Caco-2 (cell line): ENCODE results near the gene ZNF155. TPM values are rescaled to one million over a fixed set of nuclear protein-coding genes. Genes with fewer than 3 reads are reported as not detected.

ENCODE experiments used
- BruUV-seq: library from RNA; stranded (reverse); fragments of 400-500 nt; replicated peaks from 2 replicates; lab custom pipeline; 2021; lab: Mats Ljungman, UMichigan
- CTCF ChIA-PET: fragments of 300-600 bp; sonication (Branson Sonifier 250); formaldehyde crosslinking; loops from one replicate; lab custom pipeline; 2022; ENCODE audit warnings: antibody characterized with exemption; lab: Charles Lee
- POLR2A ChIA-PET: fragments of 300-600 bp; sonication (Branson Sonifier 250); formaldehyde crosslinking; loops from one replicate; lab custom pipeline; 2022; ENCODE audit warnings: antibody characterized with exemption; lab: Charles Lee
- DNase-seq, 2 experiments: peaks; one replicate each; pipeline versions ENCODE4 v3.0.0 to v3.0.0-alpha.2; 2020 to 2022
- H3K27me3 ChIP-seq: replicated peaks from 2 replicates; pipeline ENCODE4 v1.6.0; 2011; ENCODE audit warnings: low read length; ENCODE audit not compliant: control insufficient read depth, insufficient read depth
- H3K36me3 ChIP-seq: 2 replicates; pipeline ENCODE4 v1.5.1; 2011; ENCODE audit warnings: low read length; ENCODE audit not compliant: control insufficient read depth, insufficient read depth
- H3K4me1 ChIP-seq: fragments of 250-450 bp; sonication (Bioruptor Pico); 2 replicates; pipeline ENCODE4 v1.5.1; 2020; ENCODE audit warnings: mild to moderate bottlenecking
- H3K4me3 ChIP-seq: 2 replicates; pipeline ENCODE4 v1.5.1; 2011; ENCODE audit warnings: low read depth, mild to moderate bottlenecking, control low read depth, low read length
- H3K9me3 ChIP-seq: fragments of 250-450 bp; sonication (Bioruptor Pico); 2 replicates; pipeline ENCODE4 v1.5.1; 2020; ENCODE audit warnings: mild to moderate bottlenecking, moderate library complexity
- H3K27ac Mint-ChIP-seq: one replicate; pipeline ENCODE4 v1.8.0; 2022; ENCODE audit warnings: mixed read lengths; ENCODE audit not compliant: unreplicated experiment
- H3K27me3 Mint-ChIP-seq: one replicate; pipeline ENCODE4 v1.8.0; 2022; ENCODE audit warnings: mixed read lengths; ENCODE audit not compliant: insufficient read depth, unreplicated experiment
- H3K36me3 Mint-ChIP-seq: one replicate; pipeline ENCODE4 v1.8.0; 2022; ENCODE audit warnings: mild to moderate bottlenecking, mixed read lengths; ENCODE audit not compliant: insufficient read depth, unreplicated experiment
- H3K4me1 Mint-ChIP-seq: one replicate; pipeline ENCODE4 v1.8.0; 2022; ENCODE audit warnings: low read depth, mixed read lengths; ENCODE audit not compliant: unreplicated experiment
- H3K4me3 Mint-ChIP-seq: one replicate; pipeline ENCODE4 v1.8.0; 2022; ENCODE audit warnings: mild to moderate bottlenecking, moderate library complexity, mixed read lengths; ENCODE audit not compliant: unreplicated experiment
- H3K9me3 Mint-ChIP-seq: one replicate; pipeline ENCODE4 v1.8.0; 2022; ENCODE audit warnings: mixed read lengths; ENCODE audit not compliant: unreplicated experiment
- intact Hi-C: fragments of 100-400 bp; cut with micrococcal nuclease; formaldehyde crosslinking; loops from one replicate; pipeline ENCODE4 v1.10.0; 2022; ENCODE audit not compliant: unreplicated experiment
- total RNA-seq: library from RNA; stranded (reverse); gene quantifications from 2 replicates; pipeline ENCODE4 v1.2.3, GENCODE V29; 2022
- TF ChIP-seq, protein P1 (sequence below), 2 experiments: fragments of 200-600 bp in 1 of 2; IDR thresholded peaks; 1 replicate in 1 of 2; 2 replicates in 1 of 2; pipeline versions ENCODE4 v1.5.1 to v1.8.0; 2011 to 2022; ENCODE audit warnings: antibody characterized with exemption in 1 of 2, control low read depth in 1 of 2, inconsistent platforms in 1 of 2, low read depth in 1 of 2, low read length in 1 of 2, mild to moderate bottlenecking in 1 of 2, moderate library complexity in 1 of 2; ENCODE audit not compliant: insufficient read depth in 1 of 2, severe bottlenecking in 1 of 2, unreplicated experiment in 1 of 2

The ZNF155 gene
- total RNA-seq, 1 experiment from 2014 or later = 9.4 TPM

DNA sequence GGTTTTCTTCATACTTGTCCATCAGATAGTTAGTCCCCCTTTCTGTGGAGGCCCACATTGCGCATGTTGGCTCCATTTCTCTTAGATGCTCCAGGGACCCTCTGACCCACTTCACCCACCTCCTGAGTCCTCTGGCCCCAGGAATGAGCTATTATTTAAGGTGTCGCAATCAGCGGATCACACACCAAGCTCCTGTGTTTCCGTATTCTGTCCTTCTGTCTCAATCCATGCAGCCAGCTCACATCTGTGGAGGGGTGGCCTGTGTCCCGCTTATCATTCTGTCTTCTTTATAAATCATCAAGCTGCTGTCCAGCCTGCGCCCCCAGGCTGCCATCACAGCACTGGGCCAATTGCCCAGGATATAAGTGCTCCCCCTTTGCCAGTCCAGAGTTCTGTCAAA, 23.5 kb downstream of the ZNF155 start:
- ChIA-PET POLR2A (no interaction called here), CTCF (no interaction called here)
- H3K27ac Mint-ChIP-seq = no peak overlapping the region
- peaks cover 8% of the 10 kb centered on the region for H3K4me1 Mint-ChIP-seq
- H3K9me3 Mint-ChIP-seq = peaks cover 49% of the 10 kb centered on the region
- Histone ChIP-seq H3K27me3 (no peaks in the 10 kb centered on the region), H3K36me3 (peaks cover 10% of the 10 kb centered on the region), H3K4me1 (no peaks in the 10 kb centered on the region; the same call in 1 of the 2 replicates), H3K4me3 (no peak overlapping the region), H3K9me3 (peaks cover 20% of the 10 kb centered on the region)
- H3K4me3 Mint-ChIP-seq = no peak overlapping the region
- TF ChIP-seq, protein P1, sequence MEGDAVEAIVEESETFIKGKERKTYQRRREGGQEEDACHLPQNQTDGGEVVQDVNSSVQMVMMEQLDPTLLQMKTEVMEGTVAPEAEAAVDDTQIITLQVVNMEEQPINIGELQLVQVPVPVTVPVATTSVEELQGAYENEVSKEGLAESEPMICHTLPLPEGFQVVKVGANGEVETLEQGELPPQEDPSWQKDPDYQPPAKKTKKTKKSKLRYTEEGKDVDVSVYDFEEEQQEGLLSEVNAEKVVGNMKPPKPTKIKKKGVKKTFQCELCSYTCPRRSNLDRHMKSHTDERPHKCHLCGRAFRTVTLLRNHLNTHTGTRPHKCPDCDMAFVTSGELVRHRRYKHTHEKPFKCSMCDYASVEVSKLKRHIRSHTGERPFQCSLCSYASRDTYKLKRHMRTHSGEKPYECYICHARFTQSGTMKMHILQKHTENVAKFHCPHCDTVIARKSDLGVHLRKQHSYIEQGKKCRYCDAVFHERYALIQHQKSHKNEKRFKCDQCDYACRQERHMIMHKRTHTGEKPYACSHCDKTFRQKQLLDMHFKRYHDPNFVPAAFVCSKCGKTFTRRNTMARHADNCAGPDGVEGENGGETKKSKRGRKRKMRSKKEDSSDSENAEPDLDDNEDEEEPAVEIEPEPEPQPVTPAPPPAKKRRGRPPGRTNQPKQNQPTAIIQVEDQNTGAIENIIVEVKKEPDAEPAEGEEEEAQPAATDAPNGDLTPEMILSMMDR (IDR thresholded peaks at IDR 0.05; ENCODE audit: insufficient read depth in 1 of 2, low read depth in 1 of 2, low read length in 1 of 2, severe bottlenecking in 1 of 2, unreplicated experiment in 1 of 2) = no peak
- BruUV-seq = no TSS peak
- peaks cover 26% of the 10 kb centered on the region for H3K36me3 Mint-ChIP-seq
- intact Hi-C loops = no loop called here
- DNase-seq = no peak
- no peaks in the 10 kb centered on the region for H3K27me3 Mint-ChIP-seq

DNA sequence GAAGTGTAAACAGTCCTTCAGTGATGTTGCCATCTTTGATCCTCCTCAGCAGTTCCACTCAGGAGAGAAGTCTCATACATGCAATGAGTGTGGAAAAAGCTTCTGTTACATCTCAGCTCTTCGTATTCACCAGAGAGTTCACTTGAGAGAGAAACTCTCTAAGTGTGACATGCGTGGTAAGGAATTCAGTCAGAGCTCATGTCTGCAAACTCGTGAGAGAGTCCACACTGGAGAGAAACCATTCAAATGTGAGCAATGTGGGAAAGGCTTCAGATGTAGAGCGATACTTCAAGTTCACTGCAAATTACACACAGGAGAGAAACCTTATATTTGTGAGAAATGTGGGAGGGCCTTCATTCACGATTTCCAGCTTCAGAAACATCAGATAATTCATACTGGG, 26.5 kb downstream of the ZNF155 start:
- H3K4me1 ChIP-seq = no peaks in the 10 kb centered on the region
- no peak overlapping the region for H3K27ac Mint-ChIP-seq
- BruUV-seq = no TSS peak
- no peak overlapping the region for H3K4me3 ChIP-seq
- POLR2A ChIA-PET = no interaction called here
- H3K27me3 ChIP-seq = no peaks in the 10 kb centered on the region
- CTCF ChIA-PET = no interaction called here
- DNase-seq = no peak
- H3K36me3 Mint-ChIP-seq = peaks cover 21% of the 10 kb centered on the region
- H3K4me1 Mint-ChIP-seq = no peaks in the 10 kb centered on the region
- H3K9me3 ChIP-seq = peaks cover 20% of the 10 kb centered on the region
- TF ChIP-seq, protein P1 (IDR thresholded peaks at IDR 0.05; ENCODE audit: insufficient read depth in 1 of 2, low read depth in 1 of 2, low read length in 1 of 2, severe bottlenecking in 1 of 2, unreplicated experiment in 1 of 2) = no peak
- H3K27me3 Mint-ChIP-seq = no peaks in the 10 kb centered on the region
- peaks cover 51% of the 10 kb centered on the region for H3K9me3 Mint-ChIP-seq
- no peak overlapping the region for H3K4me3 Mint-ChIP-seq
- peaks cover 10% of the 10 kb centered on the region for H3K36me3 ChIP-seq
- intact Hi-C loops = no loop called here

DNA sequence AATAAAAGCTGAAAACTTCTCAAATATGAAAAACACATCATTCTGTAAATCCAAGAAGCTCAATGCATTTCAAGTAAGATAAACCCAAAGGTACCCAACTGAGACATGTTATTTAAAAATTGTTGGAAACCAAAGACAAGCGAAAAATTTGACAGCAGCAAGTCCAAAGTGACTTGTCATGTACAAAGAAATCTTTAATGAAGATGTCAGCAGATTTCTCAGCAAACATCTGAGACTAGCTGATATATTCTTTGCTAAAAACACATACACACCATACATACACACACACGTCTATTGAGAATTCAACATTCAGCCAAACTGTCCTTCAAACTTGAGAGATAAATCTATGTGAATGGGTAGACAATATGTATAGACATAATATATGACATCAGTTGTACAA, 35.5 kb downstream of the ZNF155 start:
- ChIA-PET CTCF (no interaction called here), POLR2A (no interaction called here)
- H3K4me1 ChIP-seq = peaks cover under 1% of the 10 kb centered on the region; the same call in 1 of the 2 replicates
- Mint-ChIP-seq H3K27ac (no peak overlapping the region), H3K27me3 (peaks cover 9% of the 10 kb centered on the region), H3K4me1 (no peaks in the 10 kb centered on the region), H3K36me3 (no peaks in the 10 kb centered on the region), H3K9me3 (peaks cover 41% of the 10 kb centered on the region), H3K4me3 (no peak overlapping the region)
- peaks cover 4% of the 10 kb centered on the region; the same call in 1 of the 2 replicates for H3K9me3 ChIP-seq
- intact Hi-C loops = no loop called here
- no peak for DNase-seq
- no peaks in the 10 kb centered on the region for H3K27me3 ChIP-seq
- TF ChIP-seq, protein P1 (IDR thresholded peaks at IDR 0.05; ENCODE audit: insufficient read depth in 1 of 2, low read depth in 1 of 2, low read length in 1 of 2, severe bottlenecking in 1 of 2, unreplicated experiment in 1 of 2) = no peak
- BruUV-seq = no TSS peak
- H3K36me3 ChIP-seq = no peaks in the 10 kb centered on the region
- no peak overlapping the region for H3K4me3 ChIP-seq
